Measurements from ENCODE around the gene RSPO4.
"Not testable (repeated sequence)": the region's sequence is repeated elsewhere in the genome, so short reads cannot be mapped to it uniquely, and the experiment has no call there.

Gene RSPO4

DNA sequence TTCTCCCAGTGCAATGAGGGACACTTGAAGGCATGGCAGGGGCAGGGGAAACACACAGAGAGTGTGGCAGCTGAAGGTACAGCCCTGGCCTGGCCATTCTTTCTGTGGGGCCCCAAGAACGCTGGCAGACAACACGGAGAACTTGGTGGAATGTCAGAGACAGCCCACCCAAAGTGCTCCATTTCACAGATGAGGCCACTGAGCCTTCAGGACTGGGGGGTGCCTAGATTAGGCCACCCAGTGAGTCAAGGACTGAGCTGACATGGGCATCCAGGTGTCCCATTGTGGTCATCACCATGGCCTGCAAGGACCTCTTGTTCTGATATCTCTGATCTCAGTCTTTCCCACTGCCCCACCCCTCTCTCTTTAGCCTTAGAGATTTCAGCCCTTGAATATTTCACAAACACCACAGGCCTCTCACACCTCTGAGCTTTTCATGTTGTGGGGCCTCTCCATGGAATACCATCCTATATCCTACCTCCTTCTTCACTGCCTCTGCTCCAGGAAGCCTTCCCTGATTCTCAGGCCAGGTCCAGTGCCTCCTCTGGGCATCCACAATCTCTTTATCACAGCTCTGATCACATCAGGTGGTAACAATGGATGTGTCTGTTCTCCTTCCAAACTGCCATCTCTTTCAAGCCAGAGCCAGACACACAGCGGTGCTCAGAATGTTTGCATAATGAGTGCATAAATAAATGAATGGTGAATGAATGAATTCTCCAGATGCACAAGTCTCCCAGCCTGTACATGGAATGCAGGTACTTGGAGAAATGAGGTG is 2.0 kb upstream of the RSPO4 start:
- DNase-seq: no peak

DNA sequence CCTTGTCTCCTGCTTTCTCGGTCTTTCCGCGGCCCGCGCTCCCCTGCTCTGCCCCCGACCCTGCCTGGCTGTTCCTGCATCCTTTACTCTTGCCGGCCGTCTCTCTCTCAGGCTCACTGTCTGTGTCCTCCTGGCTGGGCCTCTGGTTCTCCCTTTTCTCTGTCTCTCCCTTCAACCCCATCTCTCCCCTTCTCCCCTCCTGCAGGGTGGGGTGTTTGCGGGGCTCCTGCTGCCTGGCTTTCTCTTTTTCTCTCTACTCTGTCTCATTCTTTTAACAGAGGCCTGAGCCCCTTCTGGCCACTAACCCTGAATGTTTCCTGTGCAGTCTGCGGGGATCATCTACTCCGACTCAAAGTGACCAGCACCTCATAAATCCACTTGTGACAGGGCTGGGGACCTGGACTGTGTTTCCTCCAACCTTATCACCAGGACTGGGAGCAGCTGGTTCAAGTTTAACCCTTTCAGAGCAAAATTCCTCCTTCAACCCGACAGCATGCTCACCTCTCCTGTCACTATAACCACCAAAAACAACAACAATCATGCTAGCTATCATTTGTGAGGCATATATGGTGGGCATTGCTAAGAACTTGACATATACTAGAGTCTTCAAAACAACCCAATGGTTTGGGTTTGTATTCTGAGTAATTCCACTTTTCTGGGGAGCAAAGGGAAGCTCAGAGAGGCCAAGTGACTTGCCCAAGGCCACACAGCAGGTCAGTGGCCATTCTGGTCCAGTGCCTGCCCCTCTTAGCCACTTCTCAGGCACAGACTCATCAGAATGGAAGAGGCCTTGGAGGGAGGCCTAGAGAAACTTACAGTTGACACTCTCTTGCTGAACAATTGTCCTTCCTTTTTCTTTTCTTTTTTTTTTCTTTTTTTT is 811 bp upstream of the RSPO4 start:
- no peak for DNase-seq

DNA sequence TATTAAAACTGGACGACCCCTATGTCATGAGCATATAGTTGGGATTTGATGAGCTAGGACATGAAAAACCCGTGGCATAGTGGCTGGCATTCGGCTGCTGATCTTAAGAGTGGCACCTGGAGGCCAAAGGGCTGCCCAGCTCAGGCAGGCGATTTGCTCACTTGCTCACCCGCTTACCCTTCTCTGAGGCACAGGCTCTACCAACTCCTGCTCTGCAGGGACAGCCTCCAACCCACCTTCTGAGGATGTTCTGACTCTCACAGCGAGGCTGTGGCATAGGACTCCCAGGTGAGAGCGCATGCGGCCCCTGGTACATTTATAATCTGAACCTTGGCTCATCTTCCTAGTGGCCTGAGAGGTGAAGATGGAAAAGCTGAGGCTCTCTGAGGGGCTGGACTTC is 995 bp downstream of the RSPO4 start:
- DNase-seq: no peak

DNA sequence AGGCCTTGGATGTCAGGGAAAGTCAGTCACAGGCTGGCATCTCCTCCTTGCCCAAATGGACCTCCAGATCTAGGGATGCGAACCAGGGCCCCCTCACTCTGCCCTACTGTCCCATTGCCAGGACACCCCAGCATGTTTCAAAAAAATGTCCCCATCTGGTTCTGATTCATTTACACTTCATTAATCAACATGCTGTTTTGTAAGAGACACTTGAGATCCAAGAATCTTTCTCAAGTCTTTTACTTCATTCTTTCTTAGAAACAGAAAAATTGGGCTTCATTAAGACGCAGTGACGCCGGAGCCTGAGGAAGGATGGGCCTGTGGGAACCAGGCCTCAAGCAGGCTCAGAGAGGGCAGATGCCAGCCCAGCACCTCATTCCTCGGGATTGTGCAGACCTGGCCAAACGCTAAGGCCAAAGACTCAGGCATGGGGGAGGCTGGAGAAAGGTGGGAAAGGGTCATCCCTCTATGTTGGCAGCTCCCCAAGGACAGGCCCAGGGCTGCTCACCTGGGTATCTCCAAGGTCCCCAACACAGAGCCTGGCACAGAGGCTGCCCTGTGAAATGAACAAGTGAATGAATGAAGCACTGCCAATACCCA is 3.8 kb downstream of the RSPO4 start:
- DNase-seq: no peak

DNA sequence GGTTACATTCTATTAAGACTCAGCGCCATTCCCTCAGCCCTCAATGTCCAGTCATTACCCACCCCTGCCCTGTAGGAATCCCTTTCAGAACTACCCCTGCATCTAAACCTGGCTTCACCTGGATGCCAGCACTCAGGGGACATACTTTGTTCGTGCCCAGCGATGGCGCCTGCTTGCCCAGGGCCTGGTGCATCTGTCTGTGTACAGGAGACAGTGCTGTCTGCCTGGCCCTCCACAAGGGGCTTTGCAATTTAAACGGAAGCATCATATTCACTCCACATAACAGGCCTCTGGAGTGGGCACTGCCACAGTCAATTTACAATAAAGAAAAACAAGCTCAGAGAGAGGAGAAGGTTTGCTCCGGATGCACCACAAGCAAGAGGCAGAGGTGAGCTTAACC is 4.6 kb downstream of the RSPO4 start:
- DNase-seq: no peak

DNA sequence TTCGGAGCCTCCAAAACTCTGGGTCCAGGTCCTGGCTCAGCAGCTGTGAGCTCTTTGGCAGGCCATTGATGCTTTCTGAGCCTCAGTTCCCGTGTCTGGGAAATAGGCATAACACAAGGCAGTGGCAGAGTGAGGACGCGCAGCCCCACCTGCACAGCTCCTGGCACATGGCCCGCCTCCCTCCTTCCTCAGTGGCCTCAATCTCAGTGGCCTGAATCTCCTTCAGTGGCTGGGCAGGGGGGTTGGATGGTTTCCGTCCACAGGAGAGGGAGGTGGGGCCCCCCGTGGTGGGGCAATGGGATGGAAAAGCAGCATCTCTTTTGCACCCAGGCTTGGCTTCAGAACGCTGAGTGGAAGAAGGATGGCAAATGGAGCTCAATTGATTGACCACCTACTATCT is 5.1 kb downstream of the RSPO4 start:
- no peak for DNase-seq

DNA sequence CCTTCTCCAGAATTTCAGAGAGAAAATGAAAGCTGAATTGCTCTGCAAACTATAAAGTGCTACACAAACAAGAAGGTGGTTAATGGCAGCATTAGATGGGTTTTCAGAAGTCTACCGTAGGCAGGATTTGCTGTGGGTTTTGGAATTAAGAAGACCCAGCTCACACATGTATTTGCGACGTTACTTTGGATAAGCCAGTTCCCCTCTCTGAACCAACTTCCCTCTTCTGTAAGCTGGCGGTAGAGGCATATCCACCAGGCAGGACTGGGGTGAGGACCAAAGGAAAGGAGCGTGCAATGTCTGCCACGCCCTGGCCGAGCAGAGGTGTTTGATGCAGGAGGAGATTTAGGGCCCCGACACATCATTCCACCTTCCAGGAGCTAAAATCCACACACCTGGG is 6.9 kb downstream of the RSPO4 start:
- no peak for DNase-seq

DNA sequence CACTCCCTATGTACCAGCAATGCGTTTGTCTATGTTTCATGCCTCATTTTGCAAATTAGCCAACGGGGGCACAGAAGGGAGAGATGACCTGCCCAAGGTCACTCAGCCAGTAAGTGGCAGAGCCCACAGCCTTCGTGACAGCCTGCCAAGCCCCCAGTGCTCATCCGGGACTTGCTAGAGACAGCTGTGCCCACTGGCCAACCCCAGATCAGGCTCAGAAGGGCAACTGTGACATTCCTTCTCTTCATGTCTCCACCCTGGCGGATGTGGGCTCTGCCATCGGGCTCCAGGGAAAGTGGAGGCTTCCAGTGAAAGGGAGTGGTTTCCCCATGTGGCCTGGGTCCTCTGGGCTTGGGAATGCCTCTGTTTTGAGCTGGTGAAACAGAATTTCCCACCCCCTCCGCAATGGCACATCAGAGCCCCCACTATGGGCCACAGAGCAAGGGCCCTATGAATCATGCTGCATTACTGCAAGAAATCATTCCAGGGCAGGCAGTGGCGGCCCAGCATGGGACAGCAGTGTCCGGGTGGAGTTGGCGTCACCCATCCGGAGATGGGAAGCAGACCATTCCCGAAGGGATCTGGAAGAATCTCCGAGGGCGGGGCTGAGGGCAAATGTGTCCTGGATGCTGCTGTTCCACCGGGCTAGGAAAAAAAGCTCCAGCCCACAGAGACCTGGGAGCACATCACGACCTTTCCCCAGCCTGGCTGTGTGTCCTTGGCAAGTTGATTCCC is 9.1 kb downstream of the RSPO4 start:
- no peak for DNase-seq

DNA sequence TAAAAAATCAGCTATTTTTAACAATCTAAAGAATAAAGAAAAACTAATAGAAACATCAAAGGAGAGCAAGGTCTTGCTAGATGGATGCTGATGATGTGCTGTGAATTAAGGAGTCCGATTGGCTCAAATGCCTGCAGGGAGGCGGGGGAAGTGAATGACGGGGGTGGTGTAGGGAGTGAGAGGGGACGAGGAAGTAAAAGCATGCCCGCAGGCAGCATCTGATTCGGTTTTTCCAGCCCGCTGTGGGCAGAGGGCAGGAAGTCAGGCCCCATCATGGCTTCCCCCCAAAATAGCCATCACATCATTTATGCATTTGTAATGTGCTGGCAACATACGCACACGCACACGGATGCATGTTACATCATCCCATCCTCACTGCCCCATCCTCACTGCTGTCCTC is 10.3 kb downstream of the RSPO4 start:
- DNase-seq: no peak

DNA sequence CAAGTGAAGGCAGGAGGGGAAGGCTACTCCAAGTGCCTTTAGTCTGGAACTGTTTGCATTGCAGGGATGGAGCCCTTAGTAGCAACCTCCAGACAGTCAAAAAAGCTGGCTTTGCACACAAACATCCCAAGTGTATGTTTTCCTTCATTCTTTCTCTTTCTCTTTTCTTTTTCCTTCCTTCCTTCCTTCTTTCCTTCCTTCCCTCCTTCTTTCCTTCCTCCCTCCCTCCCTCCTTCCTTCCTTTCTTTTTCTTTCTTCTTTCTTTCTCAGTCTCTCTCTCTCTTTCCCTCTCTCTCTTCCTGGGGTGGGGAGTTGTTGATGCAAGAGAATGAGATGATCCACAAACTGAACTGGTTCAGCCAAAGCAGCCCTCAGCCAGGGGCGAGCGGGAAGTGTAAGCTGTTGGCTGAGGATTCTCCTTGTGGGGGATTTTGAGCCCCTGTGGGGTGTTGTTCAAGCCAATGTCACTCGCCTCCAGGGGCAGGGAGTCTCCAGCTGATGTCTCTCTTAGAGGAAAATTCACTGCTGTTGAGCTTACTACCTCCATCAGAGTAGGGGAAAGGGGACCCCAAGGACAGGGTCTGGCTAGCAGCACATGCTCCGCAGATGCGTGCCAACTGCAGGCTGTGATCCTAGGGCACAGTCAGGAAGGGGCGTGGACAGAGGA is 11.7 kb downstream of the RSPO4 start:
- no peak for DNase-seq

DNA sequence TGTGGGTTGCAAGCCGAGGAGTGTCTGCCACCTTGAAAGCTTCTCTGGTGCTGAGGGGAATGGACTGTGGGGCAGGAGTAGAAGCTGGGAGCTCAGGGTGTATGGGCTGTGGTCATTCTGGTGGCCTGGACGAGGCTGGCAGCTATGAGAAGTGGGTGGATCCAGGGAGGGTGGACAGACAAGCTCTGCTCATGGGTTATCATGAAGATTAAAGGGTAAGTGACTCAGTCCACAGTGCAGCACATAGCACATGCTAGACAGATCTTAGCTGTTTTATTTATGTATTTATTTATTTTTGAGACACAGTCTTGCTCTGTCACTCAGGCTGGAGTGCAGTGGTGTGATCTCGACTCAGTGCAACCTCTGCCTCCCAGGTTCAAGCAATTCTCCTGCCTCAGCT is 13.8 kb downstream of the RSPO4 start:
- no peak for DNase-seq

DNA sequence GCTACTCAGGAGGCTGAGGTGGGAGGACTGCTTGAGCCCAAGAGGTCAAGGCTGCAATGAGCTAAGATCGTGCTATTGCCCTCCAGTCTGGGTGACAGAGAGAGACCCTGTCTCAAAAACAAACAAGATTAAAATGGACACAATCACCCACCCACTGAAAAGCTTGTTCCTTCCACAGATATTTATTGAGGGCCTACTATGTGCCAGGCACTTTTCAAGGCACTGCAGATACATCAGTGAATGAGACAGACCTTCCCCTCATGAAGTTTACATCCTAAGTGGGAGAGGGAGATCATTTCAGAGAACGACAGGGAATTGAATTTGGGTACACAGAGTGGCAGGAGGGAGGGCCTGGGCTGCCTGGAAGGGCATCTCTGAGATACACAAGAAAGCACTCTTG is 14.4 kb downstream of the RSPO4 start:
- no peak for DNase-seq

DNA sequence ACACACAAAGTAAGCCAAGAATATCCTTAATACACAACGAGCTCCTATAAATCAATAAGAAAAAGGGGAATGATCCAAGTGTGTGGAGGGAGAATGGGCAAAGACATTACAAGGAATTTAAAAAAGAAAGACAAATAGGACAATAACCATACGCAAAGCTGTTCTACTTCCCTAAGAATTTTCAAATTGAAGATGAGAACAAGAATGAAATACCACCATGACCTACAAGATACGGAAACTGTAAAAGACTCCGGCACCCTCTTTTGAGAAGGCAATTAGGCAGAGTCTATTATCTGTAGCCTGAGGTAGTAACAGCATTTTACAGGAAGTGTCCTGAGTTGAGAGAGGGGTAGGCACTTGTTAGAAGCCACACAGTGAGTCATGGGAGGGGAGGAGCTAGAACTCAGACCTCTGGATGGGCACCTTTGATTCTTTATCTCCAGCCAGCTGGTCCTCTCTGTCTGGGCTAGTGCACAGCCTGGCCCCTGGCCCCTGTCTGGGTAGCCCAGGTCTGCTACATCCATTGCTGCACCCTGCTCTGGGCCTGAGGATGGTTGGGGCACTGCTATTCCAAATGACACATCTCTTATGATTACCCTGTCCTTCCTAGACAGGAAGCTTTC is 15.3 kb downstream of the RSPO4 start:
- no peak for DNase-seq

DNA sequence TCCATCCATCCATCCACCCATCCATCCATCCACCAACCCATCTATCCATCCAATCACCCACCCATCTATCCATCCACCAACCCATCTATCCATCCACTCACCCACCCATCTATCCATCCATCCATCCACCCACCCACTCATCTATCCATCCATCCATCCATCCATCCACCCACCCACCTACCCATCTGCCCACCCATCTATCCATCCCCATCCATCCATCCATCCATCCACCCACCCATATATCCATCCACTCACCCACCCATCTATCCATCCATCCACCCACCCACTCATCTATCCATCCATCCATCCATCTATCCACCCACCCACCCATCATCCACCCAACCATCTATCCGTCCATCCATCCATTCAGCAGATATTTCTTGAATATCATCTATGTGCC is 17.1 kb downstream of the RSPO4 start:
- DNase-seq: not testable (repeated sequence)

DNA sequence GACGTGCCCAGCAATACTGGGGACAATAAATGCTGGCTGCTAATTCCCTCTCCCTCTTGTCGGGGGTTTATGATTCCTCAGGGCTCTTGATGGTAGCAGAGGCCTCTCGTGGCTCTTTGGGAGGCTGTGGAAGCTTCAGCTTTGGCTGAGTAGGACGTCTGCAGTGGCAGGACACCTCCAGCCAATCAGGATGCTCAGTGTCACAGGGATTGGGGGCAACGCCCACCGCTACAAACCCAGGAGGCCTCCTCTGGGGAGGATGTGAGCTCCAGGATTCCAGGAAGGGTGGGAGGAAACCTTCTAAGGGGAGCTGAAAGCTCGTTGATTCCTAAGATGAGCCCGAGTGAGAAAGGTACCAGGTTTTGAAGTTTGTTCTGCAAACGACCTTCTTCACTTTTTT is 19.4 kb downstream of the RSPO4 start:
- DNase-seq: no peak

DNA sequence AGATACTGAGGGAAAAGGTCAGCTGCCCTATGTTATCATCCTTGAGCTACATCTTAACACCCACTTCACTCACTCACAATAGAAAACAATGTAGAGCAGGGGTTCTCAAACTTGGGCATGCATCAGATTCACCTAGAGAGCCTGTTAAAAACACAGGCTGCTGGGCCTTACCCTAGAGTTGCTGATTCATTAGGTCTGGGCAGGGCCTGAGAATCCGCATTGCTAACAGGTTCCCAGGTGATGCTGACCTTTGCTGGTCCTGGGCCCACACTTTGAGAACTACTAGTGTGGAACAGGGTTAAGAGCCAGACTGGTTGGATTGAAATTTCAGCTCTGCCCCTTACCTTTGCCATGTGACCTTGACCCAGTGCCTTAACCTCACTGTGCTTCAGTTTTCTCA is 25.1 kb downstream of the RSPO4 start:
- DNase-seq: no peak

DNA sequence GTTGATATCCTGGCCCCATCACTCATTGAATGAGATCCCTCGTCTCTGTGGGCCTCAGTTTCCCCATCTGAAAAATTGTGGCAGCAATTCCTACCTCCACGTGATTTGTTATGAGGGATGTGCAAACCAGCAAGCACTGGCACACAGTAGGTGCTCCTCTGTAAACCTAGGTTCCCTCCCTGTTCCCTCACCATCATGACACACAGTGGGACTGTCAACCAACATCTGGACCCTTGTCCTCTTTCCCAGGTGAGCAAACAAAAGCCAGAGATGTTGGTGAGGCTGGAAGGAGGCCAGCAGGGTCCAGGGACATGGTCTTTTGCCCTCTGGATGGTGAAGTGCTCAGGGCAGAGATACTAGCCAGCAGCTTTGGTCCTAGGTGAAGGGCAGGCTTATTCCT is 26.1 kb downstream of the RSPO4 start:
- no peak for DNase-seq

DNA sequence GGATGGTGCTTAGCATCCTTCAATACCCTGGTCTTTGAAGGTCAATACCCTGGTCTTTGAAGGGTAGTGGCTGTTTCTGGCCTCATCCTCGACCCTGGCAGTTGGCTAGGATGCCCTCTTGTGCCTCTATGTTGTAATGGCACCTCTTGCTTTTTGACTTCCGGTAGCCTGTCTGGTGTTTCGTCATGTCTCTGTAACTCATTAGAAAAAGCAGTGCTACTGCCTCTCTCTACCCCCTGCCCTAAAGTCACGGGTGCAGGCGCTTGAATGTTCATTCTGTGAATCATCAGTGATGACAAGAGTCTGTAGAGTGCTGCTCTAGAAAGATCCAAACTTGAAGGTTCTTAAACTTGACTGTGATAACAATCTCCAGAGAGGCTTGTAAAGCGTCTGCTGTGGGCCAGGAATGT is 28.3 kb downstream of the RSPO4 start:
- DNase-seq: no peak

DNA sequence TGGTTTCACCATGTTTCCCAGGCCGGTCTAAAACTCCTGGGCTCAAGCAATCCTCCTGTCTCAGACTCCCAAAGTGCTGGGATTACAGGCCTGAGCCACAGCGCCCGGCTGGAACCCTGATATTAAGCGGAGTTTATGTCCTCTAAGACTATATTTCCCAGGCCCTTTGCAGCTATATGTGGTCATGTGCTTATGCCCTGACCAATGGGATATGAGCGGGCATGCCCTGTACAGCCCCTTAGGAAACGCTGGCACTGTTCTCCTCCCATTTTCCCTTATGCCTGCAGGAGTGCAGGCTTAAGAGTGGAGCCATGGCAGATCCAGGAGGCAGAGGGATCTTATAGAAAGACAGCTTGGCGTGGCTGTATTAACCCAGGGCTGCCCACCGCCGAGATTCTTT is 29.9 kb downstream of the RSPO4 start:
- no peak for DNase-seq

DNA sequence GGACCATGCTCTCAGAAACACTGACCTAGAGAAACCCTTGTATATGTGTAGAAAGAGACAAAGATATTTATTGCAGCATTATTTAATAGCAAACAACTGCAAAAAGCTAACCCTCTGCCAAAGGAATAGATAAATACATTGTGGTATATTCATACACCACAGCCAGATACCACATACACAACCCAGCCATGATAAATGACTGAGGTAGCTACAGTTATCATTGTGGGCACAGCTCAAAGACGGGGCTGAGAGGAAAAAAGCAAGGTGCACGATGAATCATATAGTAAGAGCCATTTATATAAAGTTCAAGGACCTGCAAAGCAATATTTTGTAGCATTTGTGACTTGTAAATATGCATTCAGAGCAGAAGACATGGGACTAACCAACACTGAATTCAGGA is 30.8 kb downstream of the RSPO4 start:
- no peak for DNase-seq

DNA sequence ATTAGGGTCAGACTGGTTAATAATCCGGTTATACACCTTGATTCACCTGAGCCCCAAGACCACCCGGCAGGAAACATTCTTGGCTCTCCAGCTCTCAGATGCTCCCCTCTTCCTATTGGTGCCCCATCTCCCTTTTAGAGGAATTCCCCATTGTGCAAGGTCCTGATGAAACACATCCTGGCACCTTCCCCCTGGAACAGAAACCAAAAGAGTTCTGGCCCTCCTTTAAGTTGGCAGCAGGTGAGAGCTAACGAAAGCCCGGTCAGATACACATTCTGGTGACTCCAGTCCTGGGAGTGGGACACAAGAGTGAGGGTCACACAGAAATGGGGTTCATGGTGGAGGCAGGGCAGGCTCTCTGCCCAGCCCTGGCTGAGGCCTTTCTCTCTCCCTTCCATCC is 32.2 kb downstream of the RSPO4 start:
- no peak for DNase-seq

Measured in NCI-H510A (cell line).